Cortex of kidney (tissue), 1 donor: ENCODE results near the gene HTR1D.
"Not testable (repeated sequence)": the region's sequence is repeated elsewhere in the genome, so short reads cannot be mapped to it uniquely, and the experiment has no call there.

Experiments
- DNase-seq: peaks from one replicate; lab custom pipeline; 2025; lab: John Stamatoyannopoulos, UW

HTR1D gene

GRCh38 chr1:23216771-23217420 is 406 bp downstream of the HTR1D start:
- DNase-seq, result no peak

- DNase-seq, result no peak
Observed at GRCh38 chr1:23215751-23216449, 1.4 kb downstream of the HTR1D start.

DNA sequence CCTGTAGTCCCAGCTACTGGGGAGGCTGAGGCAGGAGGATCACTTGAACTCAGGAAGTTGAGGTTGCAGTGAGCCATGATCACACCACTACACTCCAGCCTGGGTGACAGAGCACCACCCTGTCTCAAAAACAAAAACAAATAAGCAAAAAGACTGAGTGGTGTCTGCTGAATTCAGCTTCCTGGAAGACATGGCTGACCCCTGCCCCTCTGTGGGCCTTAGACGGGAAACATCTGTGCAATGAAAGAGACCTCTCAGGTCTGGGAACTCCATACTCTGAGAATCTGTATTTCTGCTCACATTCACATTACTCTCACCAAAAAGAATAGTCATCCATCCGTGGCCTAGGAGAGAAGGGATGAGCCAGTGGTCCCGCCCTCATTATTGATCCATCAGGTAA is 2.0 kb downstream of the HTR1D start:
- DNase-seq, result no peak

DNA sequence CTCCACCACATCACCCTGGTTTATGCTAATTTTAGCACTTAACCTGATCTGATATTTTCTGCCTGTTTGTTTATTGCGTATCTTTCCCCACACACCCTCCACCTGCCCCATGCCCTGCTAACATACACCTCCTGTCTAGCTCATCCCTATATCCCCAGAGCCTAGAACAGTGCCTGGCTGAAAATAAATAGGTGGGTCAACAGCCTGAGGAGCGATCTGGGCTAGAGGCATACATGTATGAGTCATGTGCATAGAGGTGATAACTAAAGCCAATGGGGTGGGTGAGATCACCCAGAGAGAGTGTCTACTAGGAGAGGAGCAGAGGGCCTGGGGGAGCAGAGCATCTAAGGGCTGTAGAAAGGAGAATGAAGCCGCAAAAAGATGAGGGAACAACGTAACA is 2.7 kb downstream of the HTR1D start:
- no peak for DNase-seq

GRCh38 chr1:23211955-23212354 is 5.3 kb downstream of the HTR1D start:
- no peak for DNase-seq

DNA sequence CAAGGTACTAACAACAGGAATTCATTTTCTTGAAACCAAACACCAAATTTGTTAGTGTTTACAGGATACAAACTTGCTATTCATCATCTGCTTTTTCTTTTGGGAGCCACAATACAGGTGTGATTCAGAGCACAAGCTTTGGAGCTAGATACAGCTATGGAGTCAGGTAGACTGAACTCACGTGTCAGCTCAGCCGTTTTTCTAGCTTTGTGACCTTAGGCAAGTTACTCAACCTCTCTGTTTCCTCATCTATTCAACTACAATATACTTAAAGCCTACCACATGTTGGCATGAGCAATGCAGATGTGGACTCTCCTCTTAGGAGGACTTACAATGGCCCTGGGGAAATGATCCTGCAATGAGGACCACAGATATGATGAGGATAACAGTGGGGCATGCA is 6.3 kb downstream of the HTR1D start:
- DNase-seq, result no peak

DNA sequence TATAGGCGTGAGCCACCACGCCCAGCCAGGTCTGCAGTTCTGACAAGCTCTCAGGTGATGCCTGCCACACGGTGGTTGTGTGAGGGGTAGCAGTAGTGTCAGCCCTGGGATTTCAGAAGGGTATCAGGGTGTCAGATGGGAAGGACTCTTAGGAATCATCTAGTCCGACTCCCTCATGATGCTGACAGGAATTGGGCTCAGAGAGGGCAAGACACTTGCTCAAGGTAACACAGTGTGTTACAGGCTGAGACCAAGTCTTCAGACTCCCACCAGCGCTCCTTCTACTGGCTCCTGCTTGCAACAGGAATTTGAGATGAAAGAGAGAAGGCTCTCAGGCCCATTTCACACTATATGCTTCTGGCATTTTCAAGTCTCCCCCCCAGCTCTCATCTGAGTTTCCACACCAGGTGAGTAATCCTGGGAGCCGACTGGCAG is 6.9 kb downstream of the HTR1D start:
- DNase-seq, result no peak

GRCh38 chr1:23209770-23210169 is 7.5 kb downstream of the HTR1D start:
- DNase-seq, result no peak

DNA sequence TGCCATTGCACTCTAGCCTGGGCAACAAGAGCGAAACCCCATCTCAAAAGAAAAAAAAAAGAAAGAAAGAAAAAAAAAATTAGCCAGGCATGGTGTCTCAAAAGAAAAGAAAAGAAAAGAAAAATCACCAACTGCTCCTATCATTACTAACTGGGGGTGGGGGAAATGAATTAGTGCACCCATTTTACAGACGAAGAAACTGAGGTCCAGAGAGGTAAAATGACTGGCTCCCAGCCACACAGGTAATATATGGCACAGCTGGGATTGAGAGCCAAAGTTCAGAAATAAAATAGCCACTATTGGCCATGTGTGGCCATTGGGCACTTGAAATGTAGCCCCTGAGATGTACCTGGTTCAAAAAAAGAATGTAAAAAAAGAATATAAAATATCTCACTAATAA is 8.8 kb downstream of the HTR1D start:
- DNase-seq, result no peak

DNA sequence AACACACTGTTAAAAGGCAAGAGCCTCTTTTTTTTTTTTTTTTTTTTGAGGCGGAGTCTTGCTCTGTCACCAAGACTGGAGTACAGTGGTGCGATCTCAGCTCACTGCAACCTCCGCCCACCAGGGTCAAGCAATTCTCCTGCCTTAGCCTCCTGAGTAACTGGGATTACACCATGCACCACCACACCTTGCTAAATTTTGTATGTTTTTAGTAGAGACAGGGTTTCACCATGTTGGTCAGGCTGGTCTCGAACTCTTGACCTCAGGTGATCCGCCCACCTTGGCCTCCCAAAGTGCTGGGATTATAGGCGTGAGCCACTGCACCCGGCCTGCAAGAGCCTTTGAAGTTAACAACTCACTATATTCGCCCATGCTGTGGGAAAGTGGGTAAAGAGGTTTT is 9.6 kb downstream of the HTR1D start:
- DNase-seq, result not testable (repeated sequence)

DNA sequence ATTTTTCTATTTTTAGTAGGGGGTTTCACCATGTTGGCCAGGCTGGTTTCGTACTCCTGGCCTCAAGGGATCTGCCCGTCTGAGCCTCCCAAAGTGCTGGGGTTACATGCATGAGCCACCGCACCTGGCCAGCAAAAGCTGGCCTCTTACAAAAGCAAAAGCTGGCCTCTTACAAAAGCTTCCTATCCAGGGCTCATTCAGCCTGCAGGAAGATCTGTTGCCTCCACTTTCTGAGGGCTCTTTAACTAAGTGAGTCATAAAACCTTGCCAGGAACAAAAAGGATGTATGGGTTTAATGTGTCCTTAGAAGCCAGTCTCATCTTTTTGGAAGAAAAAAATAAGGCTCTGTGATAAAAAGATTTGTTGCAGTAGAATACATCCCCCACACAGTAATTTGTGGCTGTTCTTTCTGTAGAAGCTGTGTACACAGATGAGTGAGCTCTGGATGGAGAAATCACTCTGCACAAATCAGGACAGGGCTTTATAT is 15.0 kb downstream of the HTR1D start:
- no peak for DNase-seq

GRCh38 chr1:23200883-23201282 is 16.4 kb downstream of the HTR1D start:
- DNase-seq, result no peak

DNA sequence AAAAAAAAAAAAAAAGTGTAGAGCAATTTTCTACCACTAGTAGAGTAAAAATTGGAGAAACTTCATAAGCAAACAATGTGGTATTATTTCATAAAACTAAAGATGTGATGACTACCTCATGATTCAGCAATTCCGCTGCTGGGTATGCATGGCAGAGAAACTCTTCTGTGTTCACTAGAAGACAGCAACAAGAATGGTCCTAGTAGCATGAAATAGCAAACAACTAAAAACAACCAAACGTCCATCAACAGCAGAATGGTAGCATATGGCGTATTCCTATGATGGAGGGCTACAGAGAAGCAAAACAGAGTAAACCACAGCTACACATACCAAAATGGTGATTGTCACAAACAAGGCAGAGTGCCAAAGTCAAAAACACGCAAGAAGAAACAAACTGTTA is 18.9 kb downstream of the HTR1D start:
- DNase-seq, result no peak

DNA sequence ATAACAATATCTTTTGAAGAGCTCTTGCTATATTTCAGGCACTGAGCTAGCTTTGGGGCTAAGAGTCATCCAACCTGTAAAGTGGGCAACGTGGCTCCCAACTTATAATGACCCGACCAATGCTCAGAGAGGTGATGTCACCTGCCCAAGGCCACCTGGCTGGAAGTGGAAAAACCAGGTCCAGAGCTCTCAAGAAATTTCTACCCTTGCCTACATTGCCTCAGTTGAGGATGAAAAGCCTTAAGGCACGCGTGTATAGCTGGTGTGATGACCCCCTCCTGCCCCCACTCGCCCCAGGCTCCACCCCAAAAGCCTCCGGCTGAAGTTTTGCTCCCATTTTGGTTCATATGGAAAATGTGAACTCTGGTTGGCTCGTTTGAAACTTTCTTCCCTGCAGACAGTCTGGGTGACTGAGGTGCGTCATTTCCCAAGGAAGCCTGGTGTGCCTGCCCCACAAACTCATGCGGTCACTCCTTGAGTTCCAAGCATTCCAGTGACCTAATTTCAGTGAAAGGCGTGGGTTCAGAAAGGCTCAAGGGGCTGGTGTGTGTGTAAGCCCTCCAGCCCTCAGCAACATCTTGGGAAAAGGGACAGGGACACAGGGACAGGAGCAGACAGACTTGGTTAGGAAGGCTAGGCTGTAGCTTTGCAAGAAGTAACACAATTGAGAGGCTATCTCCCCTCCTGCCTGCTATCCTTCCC is 20.5 kb downstream of the HTR1D start:
- no peak for DNase-seq

GRCh38 chr1:23194119-23194984 is 22.9 kb downstream of the HTR1D start:
- no peak for DNase-seq

DNA sequence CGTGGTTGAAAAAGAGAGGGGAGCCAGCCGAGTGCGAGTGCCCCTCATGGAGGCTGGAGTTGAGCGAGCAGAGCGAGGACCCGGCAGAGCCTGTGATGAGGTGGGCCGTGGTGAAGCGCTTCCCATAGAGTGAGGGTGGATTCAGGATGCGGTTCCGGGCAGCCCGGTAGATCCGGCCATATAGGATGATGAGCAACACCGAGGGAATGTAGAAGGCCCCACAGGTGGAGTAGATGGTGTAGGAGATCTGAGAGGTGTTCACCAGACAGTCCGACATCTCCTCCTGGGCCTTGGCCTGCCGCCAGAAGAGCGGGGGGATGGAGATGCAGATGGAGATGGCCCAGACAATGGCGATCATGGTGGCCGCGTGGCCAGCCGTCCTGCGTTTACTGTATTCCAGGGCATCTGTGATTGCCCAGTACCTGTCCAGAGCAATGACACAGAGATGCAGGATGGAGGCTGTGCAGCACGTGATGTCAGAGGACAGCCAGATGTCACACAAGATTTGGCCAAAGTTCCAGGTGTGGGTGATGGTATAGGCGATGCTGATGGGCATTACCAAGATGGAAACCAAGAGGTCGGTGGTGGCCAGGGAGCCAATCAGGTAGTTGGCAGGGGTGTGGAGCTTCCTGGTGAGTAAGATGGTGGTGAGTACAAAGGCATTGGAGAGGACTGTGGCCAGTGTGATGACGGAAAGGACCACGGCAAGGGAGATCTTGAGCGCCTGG is 23.7 kb downstream of the HTR1D start:
- no peak for DNase-seq

GRCh38 chr1:23191199-23191598 is 26.1 kb downstream of the HTR1D start:
- DNase-seq, result no peak

DNA sequence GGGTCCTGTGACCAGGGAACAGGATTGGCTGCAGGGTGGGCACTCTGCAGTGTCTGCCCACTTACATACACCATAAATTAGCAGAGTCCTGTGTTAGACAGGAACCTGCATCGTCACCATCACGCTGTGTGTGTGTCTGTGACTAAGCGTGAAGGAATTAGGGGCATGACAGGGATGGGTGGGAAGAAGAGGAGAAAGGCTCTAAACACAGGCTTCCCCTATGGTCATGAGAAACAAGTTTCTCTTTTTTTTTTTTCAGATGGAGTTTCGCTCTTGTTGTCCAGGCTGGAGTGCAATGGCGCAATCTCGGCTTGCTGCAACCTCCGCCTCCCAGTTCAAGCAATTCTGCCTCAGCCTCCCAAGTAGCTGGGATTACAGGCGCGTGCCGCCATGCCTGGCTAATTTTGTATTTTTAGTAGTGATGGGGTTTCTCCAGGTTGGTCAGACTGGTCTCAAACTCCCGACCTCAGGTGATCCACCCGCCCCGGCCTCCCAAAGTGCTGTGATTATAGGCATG is 28.3 kb downstream of the HTR1D start:
- DNase-seq, result not testable (repeated sequence)

GRCh38 chr1:23188434-23188884 is 28.8 kb downstream of the HTR1D start:
- DNase-seq, result no peak

GRCh38 chr1:23187637-23188036 is 29.7 kb downstream of the HTR1D start:
- DNase-seq, result no peak

GRCh38 chr1:23185381-23185780 is 31.9 kb downstream of the HTR1D start:
- DNase-seq, result no peak
